Measurements from ENCODE around the gene C12orf76. TPM values are rescaled to one million over a fixed set of nuclear protein-coding genes. Genes with fewer than 3 reads are reported as not detected.
A peak's percentile ranks its signal among the peaks of the same experiment; 100 is the strongest.
"Not testable (repeated sequence)": the region's sequence is repeated elsewhere in the genome, so short reads cannot be mapped to it uniquely, and the experiment has no call there.

Gene C12orf76
- total RNA-seq, 1 experiment from 2014 or later, result 10.7 TPM

DNA sequence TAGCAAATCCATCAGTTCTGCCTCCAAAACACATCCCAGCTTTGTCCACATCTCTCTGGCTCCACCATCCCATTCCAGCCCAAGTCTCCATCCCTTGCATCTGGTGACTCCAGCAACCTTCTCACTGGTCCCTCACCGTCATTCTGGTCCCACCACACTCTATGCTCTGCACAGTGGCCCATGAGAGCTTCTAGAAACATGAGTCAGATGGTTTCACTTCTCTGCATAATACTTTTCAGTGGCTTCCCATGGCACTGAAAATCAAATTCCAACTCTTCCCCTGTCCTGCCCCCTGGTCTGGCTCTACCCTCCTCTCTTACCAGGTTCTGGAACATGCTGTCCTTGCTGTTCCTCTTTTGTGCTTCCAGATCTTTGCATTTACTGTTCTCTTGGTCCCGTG lies 17.2 kb upstream of the C12orf76 start:
- DNase-seq (ENCODE audit: low read depth), result no peak

DNA sequence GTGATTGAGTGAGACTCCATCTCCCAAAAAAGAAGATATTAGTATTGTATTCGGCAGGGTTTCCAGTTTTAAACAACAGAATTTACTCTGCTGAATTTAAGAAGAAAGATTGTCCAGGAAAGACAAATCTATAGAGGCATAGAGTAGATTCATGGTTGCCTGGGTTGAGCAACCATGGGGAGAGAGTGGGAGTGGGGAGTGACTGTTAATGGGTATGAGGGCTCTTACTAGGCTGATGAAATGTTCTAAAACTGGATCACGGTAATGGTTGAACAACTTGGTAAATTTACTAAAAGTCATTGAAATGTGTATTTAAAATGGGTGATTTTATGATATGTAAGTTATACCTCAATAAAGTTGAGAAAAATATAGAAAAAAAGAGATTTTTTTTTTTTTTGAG lies 13.9 kb upstream of the C12orf76 start:
- DNase-seq (ENCODE audit: low read depth), result no peak

DNA sequence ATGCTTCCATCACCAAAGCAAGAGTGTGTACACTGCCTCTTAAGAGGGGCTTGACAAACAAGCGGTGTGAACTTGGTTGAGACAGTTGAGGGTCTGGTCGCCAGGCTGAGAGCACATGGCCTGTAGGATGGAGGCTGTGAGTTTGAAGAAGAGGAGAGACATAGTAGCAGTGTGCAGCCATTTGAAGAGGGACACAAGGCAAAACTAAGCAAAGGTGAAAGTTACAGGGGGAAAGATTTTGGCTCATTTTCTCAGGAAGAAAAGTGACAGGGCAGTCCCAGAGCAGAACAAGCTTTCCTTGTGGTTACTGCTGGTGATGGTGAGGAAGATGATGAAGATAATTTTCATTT lies 11.3 kb upstream of the C12orf76 start:
- DNase-seq (ENCODE audit: low read depth), result no peak

DNA sequence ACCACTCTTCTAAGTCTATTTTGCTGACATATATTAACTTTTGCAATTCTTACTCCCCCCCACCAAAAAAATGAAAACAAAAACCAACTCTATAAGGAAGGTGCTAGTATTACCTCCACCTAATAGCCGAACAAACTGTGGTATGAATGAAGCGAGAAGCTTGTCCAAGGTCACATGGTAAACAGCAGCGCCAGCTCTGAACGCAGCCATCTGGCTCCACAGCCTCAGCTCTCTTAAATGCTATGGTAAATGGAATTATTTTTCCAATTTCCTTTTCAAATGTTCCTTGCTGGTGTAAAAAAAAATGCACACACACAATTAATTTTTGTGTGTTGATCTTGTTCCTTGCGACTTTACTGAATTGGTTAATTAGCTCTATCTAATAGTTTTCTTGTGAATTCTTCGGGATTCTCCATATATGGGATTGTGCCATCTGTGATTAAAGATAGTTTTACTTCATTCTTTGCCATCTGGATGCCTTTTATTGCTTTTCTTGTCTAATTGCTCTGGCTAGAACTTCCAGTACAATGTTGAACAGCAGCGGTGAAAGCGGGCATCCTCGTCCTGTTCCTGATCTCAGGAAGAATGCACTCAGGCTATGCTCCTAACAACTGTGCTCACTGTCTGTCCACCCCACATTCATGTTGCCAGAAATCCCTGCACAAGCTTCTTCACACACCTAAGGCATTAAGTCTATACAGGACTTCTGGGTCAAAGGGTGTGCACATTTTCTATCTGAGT lies 10.7 kb upstream of the C12orf76 start:
- DNase-seq (ENCODE audit: low read depth), result no peak

DNA sequence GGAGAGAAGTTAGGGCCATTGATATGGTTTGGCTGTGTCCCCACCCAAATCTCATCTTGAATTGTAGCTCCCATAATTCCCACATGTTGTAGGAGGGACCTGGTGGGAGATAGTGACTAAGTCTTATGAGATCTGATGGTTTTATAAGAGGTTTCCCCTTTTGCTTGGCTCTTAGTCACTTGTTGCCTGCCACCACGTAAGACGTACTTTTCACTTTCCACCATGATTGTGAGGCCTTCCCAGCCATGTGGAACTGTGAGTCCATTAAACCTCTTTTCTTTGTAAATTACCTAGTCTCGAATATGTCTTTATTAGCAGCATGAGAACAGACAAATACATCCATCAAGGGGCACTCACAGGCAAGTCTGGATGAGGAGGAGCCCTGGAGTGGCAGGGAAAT lies 8.3 kb upstream of the C12orf76 start:
- peak; percentile 42 for DNase-seq (ENCODE audit: low read depth)

DNA sequence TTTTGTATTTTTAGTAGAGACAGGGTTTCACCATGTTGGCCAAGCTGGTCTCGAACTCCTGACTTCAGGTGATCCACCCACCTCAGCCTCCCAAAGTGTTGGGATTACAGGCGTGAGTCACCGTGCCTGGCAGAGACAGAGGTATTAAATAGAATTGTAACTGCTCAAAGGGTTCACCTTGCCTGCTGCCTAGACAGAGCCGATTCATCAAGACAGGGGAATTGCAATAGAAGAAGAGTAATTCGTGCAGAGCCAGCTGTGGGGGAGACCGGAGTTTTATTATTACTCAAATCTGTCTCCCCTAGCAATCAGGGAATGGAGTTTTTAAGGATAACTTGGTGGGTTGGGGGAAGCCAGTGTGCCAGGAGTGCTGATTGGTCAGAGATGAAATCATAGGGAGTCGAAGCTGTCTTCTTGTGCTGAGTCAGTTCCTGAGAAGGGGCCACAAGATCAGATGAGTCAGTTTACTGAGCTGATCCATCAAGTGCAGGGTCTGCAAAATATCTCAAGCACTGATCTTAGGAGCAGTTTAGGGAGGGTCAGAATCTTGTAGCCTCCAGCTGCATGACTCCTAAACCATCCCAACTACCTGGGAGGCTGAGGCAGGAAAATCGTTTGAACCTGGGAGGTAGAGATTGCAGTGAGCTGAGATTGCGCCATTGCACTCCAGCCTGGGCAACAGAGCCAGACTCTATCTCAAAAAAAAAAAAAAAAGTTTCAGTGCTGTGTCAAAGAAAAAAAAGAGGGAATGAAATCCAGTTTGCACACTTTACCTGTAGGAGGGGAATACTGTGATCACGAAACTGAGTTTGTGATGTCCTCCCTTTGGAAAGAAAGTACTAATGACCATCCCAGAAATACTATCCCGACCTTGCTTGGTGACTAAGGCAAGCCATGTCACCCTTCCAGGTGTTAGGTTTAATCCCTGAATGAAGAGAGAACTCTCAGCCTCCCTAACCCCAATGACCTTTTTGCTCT lies 7.3 kb upstream of the C12orf76 start:
- peak; percentile 99 for DNase-seq (ENCODE audit: low read depth)

DNA sequence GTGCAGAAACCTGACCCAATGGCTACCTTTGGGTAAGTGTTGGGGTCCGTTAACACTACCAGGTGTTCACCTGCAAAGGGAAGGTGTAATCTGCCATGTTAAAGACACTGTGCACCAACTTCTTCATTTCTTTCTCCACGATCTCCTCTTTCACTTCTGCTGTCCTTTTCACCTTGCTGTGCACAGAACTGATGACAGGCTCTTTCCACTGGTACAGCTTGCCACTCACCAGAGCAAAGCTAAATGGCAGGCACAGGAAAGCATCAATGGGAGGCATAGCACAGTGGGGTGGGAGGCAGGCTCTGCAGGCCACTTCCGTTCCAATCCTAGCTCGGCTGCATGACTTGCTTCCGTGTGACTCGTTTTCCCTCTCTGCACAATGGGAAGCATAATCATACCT lies 2.6 kb upstream of the C12orf76 start:
- DNase-seq (ENCODE audit: low read depth), result no peak

DNA sequence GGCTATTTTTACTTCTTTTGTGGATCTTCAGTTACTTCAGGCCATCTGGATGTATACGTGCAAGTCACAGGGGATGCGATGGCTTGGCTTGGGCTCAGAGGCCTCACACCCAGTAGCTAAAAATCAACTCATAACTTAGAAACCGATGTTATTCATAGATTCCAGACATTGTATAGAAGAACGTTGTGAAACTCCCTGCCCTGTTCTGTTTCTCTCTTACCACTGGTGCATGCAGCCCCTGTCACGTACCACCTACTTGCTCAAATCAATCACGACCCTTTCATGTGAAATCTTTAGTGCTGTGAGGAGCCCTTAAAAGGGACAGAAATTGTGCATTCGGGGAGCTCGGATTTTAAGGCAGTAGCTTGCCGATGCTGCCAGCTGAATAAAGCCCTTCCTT lies 1.3 kb upstream of the C12orf76 start:
- not testable (repeated sequence) for DNase-seq (ENCODE audit: low read depth)

DNA sequence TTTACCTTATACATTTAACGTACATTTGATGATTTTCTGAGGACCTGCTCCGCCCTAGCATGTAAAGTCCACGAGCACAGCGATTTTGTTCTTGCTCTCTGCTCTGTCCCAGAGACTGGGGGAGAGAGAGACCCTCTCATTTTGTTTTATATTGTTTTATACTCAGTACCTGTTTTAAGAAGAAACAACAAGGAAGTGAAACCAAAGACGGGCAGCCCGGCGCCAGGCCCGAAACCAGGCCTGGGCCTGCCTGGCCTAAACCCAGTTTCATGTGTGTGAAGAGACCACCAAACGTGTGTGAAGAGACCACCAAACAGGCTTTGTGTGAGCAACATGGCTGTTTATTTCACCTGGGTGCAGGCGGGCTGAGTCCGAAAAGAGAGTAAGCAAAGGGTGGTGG lies 712 bp upstream of the C12orf76 start:
- DNase-seq (ENCODE audit: low read depth), result not testable (repeated sequence)

DNA sequence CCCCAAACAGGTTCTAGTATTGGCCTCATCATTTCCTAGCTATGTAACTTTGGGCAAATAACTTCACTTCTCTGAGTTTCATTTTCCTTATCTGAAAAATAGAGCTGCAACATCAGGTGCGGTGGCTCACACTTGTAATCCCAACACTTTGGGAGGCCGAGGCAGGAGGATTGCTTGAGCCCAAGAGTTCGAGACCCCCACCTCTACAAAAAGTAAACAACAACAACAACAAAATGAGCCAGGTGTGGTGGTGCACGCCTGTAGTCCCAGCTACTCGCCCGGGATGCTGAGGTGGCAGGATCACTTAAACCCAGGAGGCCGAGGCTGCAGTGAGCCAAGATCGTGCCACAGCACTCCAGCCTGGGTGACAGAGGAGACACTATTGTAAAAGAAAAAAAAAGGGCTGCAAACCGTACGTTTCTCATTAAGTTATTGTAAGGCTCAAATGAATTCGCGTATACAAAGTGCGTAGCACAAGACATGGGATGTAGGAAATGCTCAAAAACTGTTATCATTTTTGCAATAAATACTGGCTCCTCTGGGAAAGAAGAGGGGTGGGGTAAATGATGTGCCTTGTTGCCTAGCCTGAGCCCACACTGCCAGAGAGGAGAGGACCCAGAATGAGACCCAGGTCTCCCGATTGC lies 903 bp downstream of the C12orf76 start:
- no peak for DNase-seq (ENCODE audit: low read depth)

DNA sequence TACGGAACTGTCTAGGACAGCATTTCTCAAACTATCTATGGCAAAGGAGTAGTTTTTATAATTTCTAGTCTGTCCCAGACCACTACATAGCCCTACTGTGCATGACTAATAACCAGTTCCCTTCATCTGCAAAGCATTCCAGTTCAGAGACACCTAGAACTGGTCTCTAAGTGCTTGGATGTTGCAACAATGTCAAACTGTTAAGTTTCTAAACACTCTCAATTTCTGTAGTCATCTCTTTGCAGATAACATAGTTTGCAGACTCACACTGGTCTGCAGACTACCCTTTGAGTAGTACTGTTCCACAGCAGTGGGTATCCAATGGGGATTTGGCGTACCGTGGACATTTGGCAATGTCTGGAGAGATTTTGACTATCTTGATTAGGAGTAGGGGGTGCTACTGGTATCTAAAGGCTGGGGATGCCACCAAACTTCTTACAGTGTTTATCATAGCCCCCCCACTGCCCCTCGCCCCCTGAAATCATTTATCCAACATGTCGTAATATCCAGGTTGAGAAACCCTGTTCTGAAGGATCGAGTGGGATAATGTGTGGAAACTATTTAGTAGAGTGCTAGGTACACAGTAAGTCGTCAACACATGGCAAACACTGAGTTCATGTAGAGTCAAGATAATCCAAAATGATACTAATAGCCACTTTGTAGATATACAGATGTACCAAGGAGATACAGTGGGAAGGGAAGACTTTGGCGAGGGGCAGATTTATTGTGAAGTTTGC lies 1.7 kb downstream of the C12orf76 start:
- DNase-seq (ENCODE audit: low read depth), result no peak

DNA sequence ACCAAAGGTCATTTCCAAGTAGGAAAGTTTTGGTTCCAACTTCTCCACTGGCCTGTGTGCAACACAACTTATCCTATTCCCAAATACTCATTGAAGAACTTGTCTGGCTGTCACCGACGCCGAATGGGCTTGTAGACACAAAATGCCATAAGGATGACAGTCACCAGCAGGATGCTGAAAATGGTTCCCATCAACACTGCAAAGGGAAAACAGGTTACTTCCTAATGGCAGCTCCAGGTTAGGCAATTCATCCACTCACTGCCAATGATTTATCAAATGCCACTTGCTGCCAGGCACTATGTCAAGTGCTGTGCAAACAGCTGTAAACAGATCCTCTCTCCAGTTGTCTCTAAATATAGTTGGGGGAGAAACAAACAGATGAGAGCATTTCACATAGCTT lies 6.1 kb downstream of the C12orf76 start:
- no peak for DNase-seq (ENCODE audit: low read depth)

DNA sequence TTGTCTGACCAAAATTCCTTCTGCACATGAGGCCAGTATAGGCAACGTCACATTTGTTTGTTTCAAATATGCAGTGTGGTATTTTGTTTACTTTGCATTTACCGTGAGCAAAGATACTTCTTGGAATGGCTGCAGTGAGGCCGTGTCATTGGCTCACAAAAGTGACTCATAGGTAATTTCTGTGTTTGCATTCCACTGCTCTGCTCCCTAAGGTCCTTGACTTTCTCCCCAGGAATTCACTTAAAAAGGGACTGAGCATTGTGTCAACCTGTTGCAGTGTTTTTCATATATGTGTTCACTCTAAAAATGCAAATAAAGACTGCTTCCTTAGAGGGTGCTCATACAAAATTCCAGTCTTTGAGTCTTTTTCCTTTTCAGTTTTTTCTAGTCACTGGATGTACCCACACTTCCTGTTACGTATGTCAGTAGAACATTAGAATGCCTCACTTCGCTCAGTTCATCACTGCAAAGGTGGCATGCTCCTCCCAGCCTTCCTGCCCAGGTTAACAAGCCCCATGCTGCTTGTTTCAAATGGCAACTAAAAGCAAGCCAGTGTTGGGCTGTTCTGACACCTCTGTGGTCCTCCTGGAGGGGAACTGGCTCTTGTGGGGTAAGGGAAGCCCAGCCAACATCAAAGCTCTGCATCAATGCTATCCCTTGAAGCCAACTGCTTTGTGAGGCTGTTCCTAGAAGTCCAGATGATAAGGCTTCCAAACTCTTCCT lies 9.1 kb downstream of the C12orf76 start:
- peak; percentile 87 for DNase-seq (ENCODE audit: low read depth)

DNA sequence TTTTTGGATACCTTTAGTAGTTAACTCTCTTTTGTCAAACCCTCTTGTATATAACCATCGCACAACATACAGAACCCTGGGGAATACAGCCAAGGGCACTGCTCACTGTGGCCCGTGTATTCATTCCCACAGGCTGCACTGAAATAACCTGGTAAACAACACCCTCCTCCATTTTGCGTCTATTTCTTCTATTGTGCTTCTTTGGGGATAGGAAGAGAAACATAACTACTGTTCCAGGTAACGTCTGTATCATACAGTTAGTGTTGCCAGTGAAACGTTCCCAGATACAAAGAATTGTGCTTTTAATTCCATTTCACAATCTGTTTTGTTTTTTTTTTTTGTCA lies 9.6 kb downstream of the C12orf76 start:
- no peak for DNase-seq (ENCODE audit: low read depth)

DNA sequence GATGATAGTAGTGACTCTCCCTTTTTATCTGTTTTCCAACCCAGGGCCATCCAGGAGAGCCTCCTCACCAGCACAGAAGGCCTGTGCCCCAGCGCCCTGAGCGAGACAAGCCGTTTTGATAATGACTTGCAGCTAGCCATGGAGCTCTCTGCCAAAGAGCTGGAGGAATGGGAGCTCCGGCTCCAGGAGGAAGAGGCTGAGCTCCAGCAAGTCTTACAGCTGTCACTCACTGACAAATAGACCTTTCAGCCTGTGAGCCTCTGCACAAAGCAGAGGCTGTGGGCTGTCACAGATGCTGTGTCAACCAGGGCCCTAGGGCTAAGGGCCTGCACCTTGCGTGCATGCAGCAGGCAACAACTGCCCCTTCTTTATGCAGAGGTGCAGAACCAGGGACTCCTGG lies 11.0 kb downstream of the C12orf76 start:
- DNase-seq (ENCODE audit: low read depth), result no peak

DNA sequence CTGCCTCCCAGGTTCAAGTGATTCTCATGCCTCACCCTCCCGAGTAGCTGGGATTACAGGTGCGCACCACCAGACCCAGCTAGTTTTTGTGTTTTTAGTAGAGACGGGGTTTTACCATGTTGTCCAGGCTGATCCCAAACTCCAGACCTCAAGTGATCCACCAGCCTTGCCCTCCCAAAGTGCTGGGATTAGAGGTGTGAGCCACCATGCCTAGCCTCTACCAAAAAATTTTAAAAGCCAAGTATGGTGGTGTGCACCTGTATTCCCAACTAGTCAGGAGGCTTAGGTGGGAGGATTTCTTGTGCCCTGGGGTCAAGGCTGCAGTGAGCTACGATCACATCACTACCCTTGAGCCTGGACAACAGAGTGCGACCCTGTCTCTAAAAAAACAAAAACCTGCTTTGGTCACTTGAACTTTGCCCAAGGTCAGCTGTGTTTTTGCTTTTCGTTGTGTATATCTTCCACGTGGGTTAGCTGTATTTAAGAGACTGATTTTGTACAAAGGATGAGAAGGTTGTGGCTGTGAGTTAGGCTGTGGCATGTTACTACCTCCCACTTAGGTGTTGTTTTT lies 12.7 kb downstream of the C12orf76 start:
- no peak for DNase-seq (ENCODE audit: low read depth)

DNA sequence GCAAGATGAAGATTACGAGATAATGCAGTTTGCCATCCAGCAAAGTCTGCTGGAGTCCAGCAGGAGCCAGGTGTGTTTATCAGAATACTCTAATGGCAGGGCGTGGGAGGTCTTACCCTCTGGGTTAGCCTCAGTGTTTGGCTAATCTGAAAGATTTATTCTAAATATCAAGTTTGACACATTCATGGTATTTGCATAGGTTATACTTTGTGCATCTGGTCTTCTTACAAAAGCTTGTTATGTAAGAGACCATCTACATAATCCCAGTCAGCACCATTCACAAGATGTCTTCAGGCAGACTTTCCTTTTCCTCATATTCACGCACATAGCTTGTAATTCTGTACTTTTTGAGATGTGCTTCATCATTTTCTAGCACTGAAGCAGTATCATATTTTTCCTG lies 14.4 kb downstream of the C12orf76 start:
- DNase-seq (ENCODE audit: low read depth), result no peak

DNA sequence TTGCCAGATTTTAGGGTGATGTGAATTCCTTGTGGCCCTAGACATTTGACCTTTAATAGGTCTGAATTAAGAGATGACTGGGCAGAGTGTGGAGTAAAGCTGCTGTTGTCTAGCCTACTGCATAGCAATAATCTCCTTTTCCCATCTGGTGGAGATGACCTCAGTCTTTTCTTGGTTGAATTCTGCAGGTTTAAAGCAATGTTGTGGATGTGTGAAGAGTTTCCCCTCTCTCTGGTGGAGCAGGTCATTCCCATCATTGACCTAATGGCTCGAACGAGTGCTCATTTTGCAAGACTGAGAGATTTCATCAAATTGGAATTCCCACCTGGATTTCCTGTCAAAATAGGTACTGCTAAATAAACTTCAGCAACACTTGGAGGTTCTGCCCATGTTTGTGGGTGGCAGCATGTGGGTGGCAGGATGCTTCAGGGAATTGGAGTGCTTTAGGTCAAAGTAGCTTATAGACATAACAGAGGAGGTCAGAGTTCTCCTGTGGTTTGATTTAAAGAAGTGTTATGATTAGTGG lies 19.0 kb downstream of the C12orf76 start:
- no peak for DNase-seq (ENCODE audit: low read depth)

DNA sequence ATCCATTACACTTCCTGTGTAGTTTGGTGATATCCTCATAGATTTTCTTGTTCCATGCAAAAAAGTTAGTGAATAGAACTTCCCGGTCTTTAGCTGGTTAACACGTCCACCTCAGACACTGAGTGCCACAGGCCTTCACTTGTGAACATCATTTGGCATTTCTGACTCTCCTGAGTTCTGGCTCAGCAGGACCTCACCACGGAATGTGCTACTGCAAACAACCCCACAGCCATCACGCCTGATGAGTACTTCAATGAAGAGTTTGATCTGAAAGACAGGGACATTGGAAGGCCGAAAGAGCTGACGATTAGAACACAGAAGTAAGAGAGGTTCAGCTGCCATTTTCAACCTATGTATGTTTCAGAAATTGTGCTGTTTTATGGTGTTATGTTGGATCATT lies 20.0 kb downstream of the C12orf76 start:
- no peak for DNase-seq (ENCODE audit: low read depth)

DNA sequence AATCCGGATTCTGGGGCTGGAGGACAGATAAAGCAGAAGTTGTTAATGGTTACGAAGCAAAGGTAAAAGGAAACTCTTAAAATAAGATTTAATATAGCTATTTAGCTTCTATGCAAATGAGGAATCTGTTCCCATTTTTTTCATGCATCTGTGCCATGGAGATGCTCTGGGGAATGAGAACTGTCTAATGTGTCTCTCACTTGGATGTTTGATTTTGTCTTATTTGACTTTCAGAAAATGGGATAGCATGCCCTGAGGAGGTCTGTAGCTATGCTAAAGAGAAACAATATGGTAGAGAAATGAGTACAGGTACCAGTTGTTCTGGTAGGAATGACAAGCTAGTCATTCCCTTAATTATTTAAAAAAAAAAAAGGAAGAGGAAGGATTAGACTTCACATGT lies 24.3 kb downstream of the C12orf76 start:
- no peak for DNase-seq (ENCODE audit: low read depth)

Data from HT1080 (cell line).